Keratinocyte (primary cell): ENCODE measurements around the gene TRAF3IP1. TPM values are rescaled to one million over a fixed set of nuclear protein-coding genes. Genes with fewer than 3 reads are reported as not detected.

Experiments
- DNase-seq: peaks from one replicate; pipeline ENCODE4 v3.0.0-alpha.2; 2011; ENCODE audit warnings: low read depth, missing footprints, low spot score
- FAIRE-seq: peaks from 2 replicates; lab custom pipeline; 2011; peaks lifted over from hg19 to GRCh38; lab: Jason Lieb, UNC
- H2AFZ ChIP-seq: 2 replicates; pipeline ENCODE4 v1.6.0; 2012; ENCODE audit warnings: low read length, control low read depth, inconsistent platforms; ENCODE audit not compliant: control insufficient read depth
- H3K27ac ChIP-seq: 2 replicates; pipeline ENCODE4 v1.5.1; 2011; ENCODE audit warnings: low read length; ENCODE audit not compliant: control insufficient read depth, insufficient read depth
- H3K27me3 ChIP-seq: 3 replicates; pipeline ENCODE4 v1.6.0; 2011; ENCODE audit warnings: low read length; ENCODE audit not compliant: control insufficient read depth, insufficient read depth; ENCODE audit errors: extremely low read depth
- H3K36me3 ChIP-seq, 2 experiments: 2 replicates in 1 of 2; 3 replicates in 1 of 2; pipeline ENCODE4 v1.5.1; 2011; ENCODE audit warnings: low read length in 2 of 2, mild to moderate bottlenecking in 1 of 2; ENCODE audit not compliant: control insufficient read depth in 2 of 2, insufficient read depth in 2 of 2; ENCODE audit errors: extremely low read depth in 1 of 2
- H3K4me1 ChIP-seq: 3 replicates; pipeline ENCODE4 v1.5.1; 2011; ENCODE audit warnings: low read length; ENCODE audit not compliant: control insufficient read depth, insufficient read depth; ENCODE audit errors: extremely low read depth
- H3K4me2 ChIP-seq: 3 replicates; pipeline ENCODE4 v1.6.0; 2011; ENCODE audit warnings: low read depth, low read length; ENCODE audit not compliant: control insufficient read depth, insufficient read depth; ENCODE audit errors: extremely low read depth
- H3K4me3 ChIP-seq, 3 experiments: fragments of 200-600 bp in 1 of 3; sonication (generic) in 1 of 3; 2 replicates in 2 of 3; 3 replicates in 1 of 3; pipeline ENCODE4 v1.5.1; 2011 to 2016; ENCODE audit warnings: low read length in 3 of 3, mild to moderate bottlenecking in 3 of 3, control low read depth in 2 of 3, inconsistent platforms in 1 of 3, low read depth in 1 of 3, mixed read lengths in 1 of 3, mixed run types in 1 of 3, moderate library complexity in 1 of 3; ENCODE audit not compliant: control insufficient read depth in 2 of 3, insufficient read depth in 2 of 3; ENCODE audit errors: extremely low read depth in 1 of 3
- H3K79me2 ChIP-seq: 2 replicates; pipeline ENCODE4 v1.6.0; 2012; ENCODE audit warnings: low read length; ENCODE audit not compliant: control insufficient read depth, insufficient read depth
- H3K9ac ChIP-seq: 3 replicates; pipeline ENCODE4 v1.6.0; 2011; ENCODE audit warnings: low read length; ENCODE audit not compliant: control insufficient read depth, insufficient read depth; ENCODE audit errors: extremely low read depth
- H3K9me1 ChIP-seq: 3 replicates; pipeline ENCODE4 v1.6.0; 2011; ENCODE audit warnings: low read length; ENCODE audit not compliant: control insufficient read depth, insufficient read depth; ENCODE audit errors: extremely low read depth
- H3K9me3 ChIP-seq: 2 replicates; pipeline ENCODE4 v1.5.1; 2012; ENCODE audit warnings: low read depth, low read length; ENCODE audit not compliant: control insufficient read depth
- H4K20me1 ChIP-seq: 3 replicates; pipeline ENCODE4 v1.6.0; 2011; ENCODE audit warnings: low read length; ENCODE audit not compliant: control insufficient read depth, insufficient read depth; ENCODE audit errors: extremely low read depth
- EZH2 ChIP-seq: IDR thresholded peaks from one replicate; pipeline ENCODE4 v1.6.1; 2012; ENCODE audit warnings: inconsistent platforms, mild to moderate bottlenecking, low read length, moderate library complexity
- dilution Hi-C: fragments of 300-500 bp; cut with MboI; formaldehyde crosslinking; loops from one replicate; pipeline ENCODE4 v1.7.0; 2020; ENCODE audit warnings: low sequenced_read_pairs; ENCODE audit not compliant: extremely low pct_ligation_motif_present
- polyA plus RNA-seq, 5 experiments: library from polyadenylated mRNA; depleted of rRNA in 3 of 5; stranded (reverse) in 3 of 5; stranded (forward) in 1 of 5; unstranded in 1 of 5; fragments of >200 nt; gene quantifications; 1 replicate in 1 of 5; 2 replicates in 3 of 5; 3 replicates in 1 of 5; pipeline versions ENCODE4 v1.2.1 to v1.2.3, GENCODE V29; 2011 to 2012; ENCODE audit warnings: missing spikeins in 2 of 5, low read depth in 1 of 5, low replicate concordance in 1 of 5
- TF ChIP-seq, protein P1 (sequence below), 3 experiments: IDR thresholded peaks in 1 of 3; conservative IDR thresholded peaks in 1 of 3; optimal IDR thresholded peaks in 1 of 3; 2 replicates in 2 of 3; 3 replicates in 1 of 3; pipeline versions ENCODE3 to v1.5.1; 2011; ENCODE audit warnings: low read length in 3 of 3, mild to moderate bottlenecking in 3 of 3, moderate library complexity in 2 of 3, control low read depth in 1 of 3, inconsistent platforms in 1 of 3; ENCODE audit not compliant: insufficient read depth in 2 of 3; ENCODE audit errors: extremely low read depth in 1 of 3

The TRAF3IP1 gene
- polyA plus RNA-seq, 1 donor (not counting 4 experiments of a cell fraction or from before 2014, with no cell fraction given), result 7.0 TPM

DNA sequence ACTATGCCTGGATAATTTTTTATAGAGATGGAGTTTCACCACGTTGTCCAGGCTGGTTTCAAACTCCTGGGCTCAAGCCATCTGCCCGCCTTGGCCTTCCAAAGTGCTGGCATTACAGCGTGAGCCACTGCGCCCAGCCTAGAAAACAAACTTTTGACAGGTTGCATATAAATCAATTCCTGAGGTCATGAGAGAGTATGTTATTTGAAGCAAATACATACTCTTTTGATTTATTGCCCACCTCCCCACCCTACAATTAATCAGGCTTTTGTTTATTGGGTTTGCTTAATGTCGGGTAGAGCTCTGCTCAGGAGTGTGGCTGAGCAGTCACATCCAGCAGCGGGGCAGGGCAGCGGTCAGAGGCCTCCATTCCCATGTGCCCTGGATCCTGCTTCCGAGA is 68.5 kb downstream of the TRAF3IP1 start:
- Histone ChIP-seq H3K27ac (no peak overlapping the region), H3K79me2 (no peaks in the 10 kb centered on the region), H3K9ac (no peak overlapping the region), H3K9me3 (no peaks in the 10 kb centered on the region), H3K4me1 (peaks cover 15% of the 10 kb centered on the region), H3K9me1 (no peaks in the 10 kb centered on the region), H3K4me2 (no peak overlapping the region), H3K4me3 (no peak overlapping the region), H3K27me3 (no peaks in the 10 kb centered on the region), H2AFZ (no peak overlapping the region), H3K36me3 (no peaks in the 10 kb centered on the region), H4K20me1 (no peaks in the 10 kb centered on the region)
- FAIRE-seq (no peak), DNase-seq (no peak)
- dilution Hi-C loops, result no loop called here
- TF ChIP-seq, protein P1, sequence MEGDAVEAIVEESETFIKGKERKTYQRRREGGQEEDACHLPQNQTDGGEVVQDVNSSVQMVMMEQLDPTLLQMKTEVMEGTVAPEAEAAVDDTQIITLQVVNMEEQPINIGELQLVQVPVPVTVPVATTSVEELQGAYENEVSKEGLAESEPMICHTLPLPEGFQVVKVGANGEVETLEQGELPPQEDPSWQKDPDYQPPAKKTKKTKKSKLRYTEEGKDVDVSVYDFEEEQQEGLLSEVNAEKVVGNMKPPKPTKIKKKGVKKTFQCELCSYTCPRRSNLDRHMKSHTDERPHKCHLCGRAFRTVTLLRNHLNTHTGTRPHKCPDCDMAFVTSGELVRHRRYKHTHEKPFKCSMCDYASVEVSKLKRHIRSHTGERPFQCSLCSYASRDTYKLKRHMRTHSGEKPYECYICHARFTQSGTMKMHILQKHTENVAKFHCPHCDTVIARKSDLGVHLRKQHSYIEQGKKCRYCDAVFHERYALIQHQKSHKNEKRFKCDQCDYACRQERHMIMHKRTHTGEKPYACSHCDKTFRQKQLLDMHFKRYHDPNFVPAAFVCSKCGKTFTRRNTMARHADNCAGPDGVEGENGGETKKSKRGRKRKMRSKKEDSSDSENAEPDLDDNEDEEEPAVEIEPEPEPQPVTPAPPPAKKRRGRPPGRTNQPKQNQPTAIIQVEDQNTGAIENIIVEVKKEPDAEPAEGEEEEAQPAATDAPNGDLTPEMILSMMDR (optimal IDR thresholded peaks at IDR 0.05 in 1 of 3, IDR thresholded peaks at IDR 0.05 in 1 of 3, conservative IDR thresholded peaks at IDR 0.05 in 1 of 3; ENCODE audit: extremely low read depth in 1 of 3, insufficient read depth in 2 of 3, low read length in 3 of 3), result no peak
- TF ChIP-seq EZH2, result no peak

DNA sequence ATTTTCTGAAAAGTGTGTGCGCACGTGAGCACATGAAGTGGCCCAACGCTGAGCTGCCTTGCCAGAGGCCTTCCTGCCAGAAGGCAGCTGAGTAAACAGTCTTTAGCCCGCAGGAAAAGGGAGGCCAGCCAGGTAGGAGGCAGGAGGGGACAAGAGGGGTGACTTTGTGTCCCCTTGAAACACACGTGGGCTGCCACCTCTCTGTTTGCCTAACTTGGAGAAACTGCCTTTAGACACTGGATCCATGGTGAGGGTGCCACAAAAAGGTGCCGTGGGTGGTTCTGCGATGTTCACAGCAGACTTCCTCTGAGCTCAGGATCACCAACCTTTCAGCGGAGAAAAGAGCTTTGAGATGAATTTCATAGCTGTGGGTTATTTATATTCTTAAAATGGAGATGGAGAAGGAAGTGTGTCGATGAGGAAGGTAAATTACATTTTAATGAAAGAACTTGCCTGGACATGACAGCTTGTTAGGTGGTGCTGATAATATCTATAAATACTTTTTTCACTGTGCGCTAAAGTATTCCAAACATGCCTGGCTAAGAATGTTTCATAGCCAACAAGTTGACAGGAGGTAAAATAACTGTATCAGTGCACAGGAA is 69.8 kb downstream of the TRAF3IP1 start:
- FAIRE-seq (peak; percentile 86), DNase-seq (peak; percentile 28)
- no peaks in the 10 kb centered on the region for H3K36me3 ChIP-seq
- H3K4me2 ChIP-seq, result peak overlapping the region; percentile 90
- TF ChIP-seq, protein P1 (optimal IDR thresholded peaks at IDR 0.05 in 1 of 3, IDR thresholded peaks at IDR 0.05 in 1 of 3, conservative IDR thresholded peaks at IDR 0.05 in 1 of 3; ENCODE audit: extremely low read depth in 1 of 3, insufficient read depth in 2 of 3, low read length in 3 of 3), result no peak
- TF ChIP-seq EZH2, result no peak
- H3K4me3 ChIP-seq, result peak overlapping the region in 2 of 3 experiments; percentile 36 to 46
- dilution Hi-C loops, result no loop called here
- H3K79me2 ChIP-seq, result no peaks in the 10 kb centered on the region
- peaks cover 15% of the 10 kb centered on the region for H3K4me1 ChIP-seq
- H3K27me3 ChIP-seq, result no peaks in the 10 kb centered on the region
- H2AFZ ChIP-seq, result peak overlapping the region; percentile 96
- peak overlapping the region; percentile 79 for H3K9ac ChIP-seq
- H4K20me1 ChIP-seq, result no peaks in the 10 kb centered on the region
- H3K27ac ChIP-seq, result peak overlapping the region; percentile 95
- H3K9me3 ChIP-seq, result no peaks in the 10 kb centered on the region
- no peaks in the 10 kb centered on the region for H3K9me1 ChIP-seq
